HFFc6 (cell line): Measurements from ENCODE around the gene ANOS1. TPM values are rescaled to one million over a fixed set of nuclear protein-coding genes. Genes with fewer than 3 reads are reported as not detected.

Experiments used
- DNase-seq: peaks from one replicate; pipeline ENCODE4 v3.0.0-alpha.2; 2018
- H3K27ac Mint-ChIP-seq: 2 replicates; pipeline ENCODE4 v1.8.0; 2020; ENCODE audit warnings: mild to moderate bottlenecking, mixed read lengths
- H3K27me3 Mint-ChIP-seq: 2 replicates; pipeline ENCODE4 v1.8.0; 2021; ENCODE audit warnings: mild to moderate bottlenecking, moderate library complexity, mixed read lengths; ENCODE audit not compliant: insufficient read depth
- H3K36me3 Mint-ChIP-seq: 2 replicates; pipeline ENCODE4 v1.8.0; 2021; ENCODE audit warnings: low read depth, mixed read lengths
- H3K4me1 Mint-ChIP-seq: 2 replicates; pipeline ENCODE4 v1.8.0; 2020; ENCODE audit warnings: low read depth, mixed read lengths
- H3K4me3 Mint-ChIP-seq: 2 replicates; pipeline ENCODE4 v1.8.0; 2020; ENCODE audit warnings: mild to moderate bottlenecking, moderate library complexity, mixed read lengths
- H3K9me3 Mint-ChIP-seq: 2 replicates; pipeline ENCODE4 v1.8.0; 2020; ENCODE audit warnings: mild to moderate bottlenecking, mixed read lengths
- CTCF ChIP-seq: fragments of 200-600 bp; sonication (generic); IDR thresholded peaks from 2 replicates; pipeline ENCODE4 v1.5.0; 2021; ENCODE audit warnings: antibody characterized with exemption, mild to moderate bottlenecking
- total RNA-seq, 6 experiments: library from RNA; stranded (reverse); fragmentation: NEBNext Ultra II Directional; extraction: Animal tissue kit (Norgen Biotek cat#: 25700); gene quantifications; 2 replicates in 1 of 6; 3 replicates in 5 of 6; pipeline ENCODE4 v1.2.3, GENCODE V29; 2021

The ANOS1 gene
- total RNA-seq, 6 experiments from 2014 or later, result 0.02 to 0.12 (median 0.07) TPM; not detected in 3

- Mint-ChIP-seq H3K4me1 (no peaks in the 10 kb centered on the region), H3K36me3 (no peaks in the 10 kb centered on the region), H3K27me3 (no peaks in the 10 kb centered on the region), H3K9me3 (no peaks in the 10 kb centered on the region), H3K4me3 (no peak overlapping the region), H3K27ac (no peak overlapping the region)
- TF ChIP-seq CTCF, result no peak
- DNase-seq, result no peak
Observed at GRCh38 chrX:8649969-8650368, 82.0 kb downstream of the ANOS1 start.

DNA sequence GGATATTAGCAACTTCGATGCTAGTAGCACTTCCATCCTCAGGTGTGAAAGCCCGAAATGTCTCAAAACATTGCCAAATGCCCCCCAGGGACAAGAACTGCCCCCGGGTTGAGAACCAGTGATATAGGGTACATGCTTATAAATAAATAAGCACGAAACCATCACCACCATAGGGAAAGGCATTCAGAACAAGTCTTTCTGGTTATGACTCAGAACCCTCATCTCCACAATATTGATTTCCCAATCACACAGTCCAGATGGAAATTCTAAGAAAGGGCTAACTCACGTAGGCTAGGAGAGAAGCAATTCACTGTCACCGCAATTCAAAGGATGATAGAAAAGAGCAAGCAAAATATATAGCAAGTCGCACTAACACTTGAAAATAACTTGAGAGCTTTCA lies 84.8 kb downstream of the ANOS1 start:
- Mint-ChIP-seq H3K27ac (no peak overlapping the region), H3K4me3 (no peak overlapping the region), H3K36me3 (no peaks in the 10 kb centered on the region), H3K4me1 (no peaks in the 10 kb centered on the region), H3K9me3 (no peaks in the 10 kb centered on the region), H3K27me3 (no peaks in the 10 kb centered on the region)
- no peak for TF ChIP-seq CTCF
- no peak for DNase-seq

GRCh38 chrX:8639949-8640475 lies 91.9 kb downstream of the ANOS1 start:
- Mint-ChIP-seq H3K27ac (no peak overlapping the region), H3K4me3 (no peak overlapping the region), H3K4me1 (no peaks in the 10 kb centered on the region), H3K9me3 (no peaks in the 10 kb centered on the region), H3K36me3 (no peaks in the 10 kb centered on the region), H3K27me3 (no peaks in the 10 kb centered on the region; the same call in 1 of the 2 replicates)
- TF ChIP-seq CTCF, result no peak
- DNase-seq, result no peak

DNA sequence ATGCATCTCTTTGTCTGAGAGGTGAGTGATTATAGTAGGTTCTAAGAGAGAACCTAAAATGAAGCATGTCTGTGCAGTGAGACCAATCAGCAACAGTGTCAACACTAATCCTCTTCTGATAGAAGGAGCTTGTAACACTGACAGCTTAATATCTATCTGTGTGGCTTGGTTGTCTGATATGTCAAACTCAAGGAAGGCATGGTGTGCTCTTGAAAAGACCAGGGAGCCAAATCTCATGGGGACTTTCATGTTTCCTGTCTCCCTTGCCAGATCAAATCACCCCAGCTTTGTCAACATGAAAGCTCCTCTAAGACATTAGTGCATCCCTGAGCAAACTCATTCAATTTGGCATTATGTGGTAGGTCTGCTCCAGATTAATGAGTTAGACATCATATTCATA lies 95.4 kb downstream of the ANOS1 start:
- H3K36me3 Mint-ChIP-seq, result no peaks in the 10 kb centered on the region
- H3K9me3 Mint-ChIP-seq, result no peaks in the 10 kb centered on the region
- no peak overlapping the region for H3K4me3 Mint-ChIP-seq
- no peak overlapping the region for H3K27ac Mint-ChIP-seq
- TF ChIP-seq CTCF, result no peak
- H3K27me3 Mint-ChIP-seq, result no peaks in the 10 kb centered on the region; the same call in 1 of the 2 replicates
- no peak for DNase-seq
- H3K4me1 Mint-ChIP-seq, result no peaks in the 10 kb centered on the region

DNA sequence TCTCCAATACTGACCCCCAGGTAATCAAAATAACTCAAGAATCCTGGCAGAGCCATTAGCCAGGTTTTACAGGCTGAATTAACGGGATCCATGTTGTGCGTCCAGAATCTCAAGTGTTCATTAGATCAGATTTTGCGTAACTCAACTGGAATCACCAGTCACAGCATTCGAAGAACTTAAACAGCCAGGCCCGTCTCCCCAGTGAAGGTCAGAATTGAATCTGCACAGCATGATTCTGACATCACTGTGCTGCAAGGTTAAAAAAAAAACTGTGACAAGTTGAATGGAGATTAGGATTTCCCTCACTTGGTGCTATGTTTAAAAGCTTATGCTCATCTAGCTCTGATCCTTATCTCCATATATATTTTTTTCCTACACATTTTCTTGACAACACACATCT lies 96.1 kb downstream of the ANOS1 start:
- Mint-ChIP-seq H3K4me1 (no peaks in the 10 kb centered on the region), H3K36me3 (no peaks in the 10 kb centered on the region), H3K27me3 (no peaks in the 10 kb centered on the region; the same call in 1 of the 2 replicates), H3K4me3 (no peak overlapping the region), H3K27ac (no peak overlapping the region), H3K9me3 (no peaks in the 10 kb centered on the region)
- DNase-seq, result no peak
- TF ChIP-seq CTCF, result no peak

GRCh38 chrX:8632924-8633323 lies 99.0 kb downstream of the ANOS1 start:
- DNase-seq, result no peak
- H3K27ac Mint-ChIP-seq, result no peak overlapping the region

More at GRCh38 chrX:8632924-8633323, 99.0 kb downstream of the ANOS1 start:
- TF ChIP-seq CTCF, result no peak
- Mint-ChIP-seq H3K27me3 (no peaks in the 10 kb centered on the region), H3K9me3 (no peaks in the 10 kb centered on the region), H3K4me1 (no peaks in the 10 kb centered on the region), H3K36me3 (no peaks in the 10 kb centered on the region), H3K4me3 (no peak overlapping the region)
